ENCODE results near the gene ACTL7B.
"Not testable (repeated sequence)": the region's sequence is repeated elsewhere in the genome, so short reads cannot be mapped to it uniquely, and the experiment has no call there.

ACTL7B gene

GRCh38 chr9:108842610-108843295 is 13.0 kb downstream of the ACTL7B start:
- peak in 1 of 2 donors; percentile 18 for DNase-seq

GRCh38 chr9:108839561-108839960 is 16.2 kb downstream of the ACTL7B start:
- not testable (repeated sequence) for DNase-seq

- DNase-seq, result no peak
Measured at GRCh38 chr9:108838017-108838416, 17.8 kb downstream of the ACTL7B start.

GRCh38 chr9:108837530-108837929 is 18.3 kb downstream of the ACTL7B start:
- no peak for DNase-seq

GRCh38 chr9:108836781-108837180 is 19.0 kb downstream of the ACTL7B start:
- no peak for DNase-seq

- no peak for DNase-seq
Measured at GRCh38 chr9:108836319-108836718, 19.5 kb downstream of the ACTL7B start.

- DNase-seq, result no peak
Measured at GRCh38 chr9:108835831-108836230, 20.0 kb downstream of the ACTL7B start.

GRCh38 chr9:108834959-108835665 is 20.7 kb downstream of the ACTL7B start:
- DNase-seq, result no peak

- no peak for DNase-seq
Measured at GRCh38 chr9:108832179-108832500, 23.6 kb downstream of the ACTL7B start.

GRCh38 chr9:108831496-108832178 is 24.1 kb downstream of the ACTL7B start:
- DNase-seq, result no peak

GRCh38 chr9:108830272-108830671 is 25.5 kb downstream of the ACTL7B start:
- no peak for DNase-seq

GRCh38 chr9:108823829-108824228 is 32.0 kb downstream of the ACTL7B start:
- DNase-seq, result no peak

- no peak for DNase-seq
Measured at GRCh38 chr9:108816037-108816436, 39.7 kb downstream of the ACTL7B start.

GRCh38 chr9:108815156-108815555 is 40.6 kb downstream of the ACTL7B start:
- no peak for DNase-seq

GRCh38 chr9:108813951-108814601 is 41.7 kb downstream of the ACTL7B start:
- DNase-seq, result peak in 1 of 2 donors; percentile 4

GRCh38 chr9:108812396-108813025 is 43.3 kb downstream of the ACTL7B start:
- DNase-seq, result no peak

- DNase-seq, result no peak
Measured at GRCh38 chr9:108811944-108812343, 43.8 kb downstream of the ACTL7B start.

- no peak for DNase-seq
Measured at GRCh38 chr9:108809269-108809668, 46.5 kb downstream of the ACTL7B start.

Measured in CD4-positive, alpha-beta T cell treated with Interleukin-4 for 1 hour (primary cell).